GM19324 (cell line): ENCODE data around the gene WDR62.
A peak's percentile ranks its signal among the peaks of the same experiment; 100 is the strongest.

Experiments used
- ATAC-seq: cut with Tn5 transposase; IDR thresholded peaks from one replicate; pipeline ENCODE4 v1.9.1; 2021; ENCODE audit warnings: mild to moderate bottlenecking, moderate library complexity; ENCODE audit not compliant: unreplicated experiment, low FRiP score

WDR62 gene

GRCh38 chr19:36139120-36139472 lies 84.4 kb downstream of the WDR62 start:
- ATAC-seq: no peak

DNA sequence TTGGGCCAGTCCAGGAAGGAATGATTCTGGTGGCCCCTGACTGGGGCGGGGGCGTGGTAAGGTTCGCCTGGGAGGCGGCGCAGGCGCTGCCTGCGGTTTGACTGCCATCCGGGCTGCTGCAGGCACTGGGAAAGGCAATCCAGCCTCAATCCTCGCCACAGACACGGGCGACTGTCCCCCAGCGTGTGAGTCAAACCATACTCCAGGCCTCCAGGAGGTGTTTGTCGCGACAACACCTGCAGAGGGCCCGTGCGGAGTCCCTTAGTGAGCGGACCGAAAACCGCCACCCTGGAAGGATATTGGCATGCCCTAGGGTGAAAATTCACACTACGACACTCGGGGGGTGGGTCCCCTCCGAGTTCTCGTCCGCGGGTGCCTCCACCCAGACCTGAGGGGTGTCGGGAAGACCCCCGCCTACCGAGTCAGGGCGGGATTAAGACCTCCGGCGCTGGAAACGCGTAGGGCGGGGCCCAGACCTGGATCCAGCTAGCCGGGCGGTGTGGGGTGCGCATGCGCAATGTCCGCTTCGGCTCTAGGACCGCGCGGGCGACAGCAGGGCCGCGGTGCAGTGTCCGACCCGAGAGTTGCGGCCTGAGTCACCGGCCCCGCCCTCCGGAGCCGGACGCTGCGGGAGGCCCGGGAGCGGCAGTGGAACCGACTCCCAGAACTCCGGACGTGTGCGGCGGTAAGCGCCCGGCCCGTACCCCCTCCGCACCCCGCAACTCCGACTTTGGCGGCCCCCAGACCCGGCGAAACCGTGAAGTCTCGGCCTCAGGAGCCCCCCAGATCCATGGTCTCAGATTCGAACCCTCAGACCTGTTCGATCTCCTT lies 85.0 kb downstream of the WDR62 start, which contains the start of gene CAPNS1:
Gene CAPNS1 (plus strand): TSS at position 594 of the 831 bp plus-strand sequence. CDS start 946 bp downstream, outside the sequence.
- ATAC-seq: peak; percentile 85

- ATAC-seq: no peak
Measured at GRCh38 chr19:36140304-36141038, 85.8 kb downstream of the WDR62 start.

DNA sequence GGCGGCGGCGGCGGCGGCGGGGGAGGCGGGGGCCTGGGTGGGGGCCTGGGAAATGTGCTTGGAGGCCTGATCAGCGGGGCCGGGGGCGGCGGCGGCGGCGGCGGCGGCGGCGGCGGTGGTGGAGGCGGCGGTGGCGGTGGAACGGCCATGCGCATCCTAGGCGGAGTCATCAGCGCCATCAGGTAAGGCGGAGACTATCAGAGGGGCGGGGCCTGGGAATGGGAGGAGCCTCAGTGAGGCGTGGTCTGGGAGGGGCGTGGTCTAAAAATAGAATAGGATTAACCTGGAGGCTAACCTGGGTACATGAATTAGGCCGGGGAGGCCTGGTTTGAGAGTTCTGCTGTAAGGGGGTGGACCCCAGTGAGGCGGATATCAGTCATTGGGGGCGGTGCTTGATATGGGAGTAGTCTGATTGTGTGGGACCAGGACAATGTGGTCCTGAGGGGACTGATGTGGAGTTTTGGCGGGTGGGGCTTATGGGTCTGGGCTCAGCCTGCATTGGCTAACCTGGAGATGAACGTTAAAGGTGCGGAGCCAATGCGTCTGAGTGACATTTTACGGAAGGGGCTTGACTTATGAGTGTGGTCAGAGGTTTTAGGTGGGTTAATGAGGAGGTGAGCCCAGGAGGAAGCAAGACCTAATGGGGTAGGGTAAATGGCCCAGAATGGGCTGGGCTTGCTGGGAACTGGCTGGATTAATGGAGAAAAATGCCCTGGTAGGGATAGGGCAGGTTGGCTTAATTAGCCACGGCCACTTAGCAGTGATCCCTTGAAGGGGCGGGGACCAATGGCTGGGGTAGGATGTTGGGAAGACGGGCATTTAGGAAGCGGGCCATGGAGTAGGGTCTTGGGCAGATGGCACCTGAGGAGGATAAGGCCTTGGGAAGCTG lies 86.6 kb downstream of the WDR62 start:
- peak; percentile 34 for ATAC-seq

GRCh38 chr19:36142046-36142445 lies 87.3 kb downstream of the WDR62 start:
- no peak for ATAC-seq

- no peak for ATAC-seq
Measured at GRCh38 chr19:36142496-36142895, 87.8 kb downstream of the WDR62 start.

DNA sequence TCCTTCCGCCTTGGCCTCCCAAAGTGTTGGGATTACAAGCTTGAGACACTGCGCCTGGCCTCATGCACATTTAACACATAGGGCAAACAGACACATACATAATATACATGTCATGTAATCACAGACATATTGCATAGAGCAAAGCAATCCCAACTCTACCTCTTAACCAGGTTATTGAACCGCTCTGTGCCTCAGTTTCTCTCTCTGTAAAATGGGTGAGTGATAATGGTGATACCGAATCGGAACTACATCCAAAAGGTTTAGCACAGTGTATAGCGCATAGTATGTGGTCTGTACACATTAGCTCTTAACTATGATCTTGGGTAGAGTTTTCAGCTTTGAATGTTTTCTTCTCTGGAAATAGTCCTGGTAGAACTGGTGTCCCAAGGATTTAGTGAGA lies 89.9 kb downstream of the WDR62 start:
- ATAC-seq: no peak

GRCh38 chr19:36149673-36150406 lies 95.1 kb downstream of the WDR62 start:
- no peak for ATAC-seq

DNA sequence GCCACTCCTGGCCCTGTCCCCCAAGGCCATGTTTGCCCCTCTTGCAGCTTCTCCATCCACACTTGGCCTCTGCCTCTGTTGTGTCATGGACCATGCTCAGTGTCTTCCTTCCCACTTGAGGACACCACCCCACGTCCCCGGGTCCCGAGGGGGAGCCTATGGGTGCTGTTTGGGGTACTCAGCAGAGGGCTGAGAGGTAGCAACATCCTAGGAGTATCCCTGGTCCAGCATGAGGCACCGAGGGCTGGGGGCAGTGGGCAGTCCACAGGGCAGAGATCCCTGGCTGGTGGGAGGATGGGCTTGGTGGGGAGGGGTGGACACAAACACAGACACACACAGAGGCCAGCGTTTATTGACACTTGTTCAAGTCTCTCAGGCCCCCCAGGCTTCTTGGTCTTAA lies 95.9 kb downstream of the WDR62 start:
- no peak for ATAC-seq

- ATAC-seq: no peak
Measured at GRCh38 chr19:36151144-36152018, 96.7 kb downstream of the WDR62 start.

GRCh38 chr19:36152019-36152351 lies 97.3 kb downstream of the WDR62 start:
- no peak for ATAC-seq

DNA sequence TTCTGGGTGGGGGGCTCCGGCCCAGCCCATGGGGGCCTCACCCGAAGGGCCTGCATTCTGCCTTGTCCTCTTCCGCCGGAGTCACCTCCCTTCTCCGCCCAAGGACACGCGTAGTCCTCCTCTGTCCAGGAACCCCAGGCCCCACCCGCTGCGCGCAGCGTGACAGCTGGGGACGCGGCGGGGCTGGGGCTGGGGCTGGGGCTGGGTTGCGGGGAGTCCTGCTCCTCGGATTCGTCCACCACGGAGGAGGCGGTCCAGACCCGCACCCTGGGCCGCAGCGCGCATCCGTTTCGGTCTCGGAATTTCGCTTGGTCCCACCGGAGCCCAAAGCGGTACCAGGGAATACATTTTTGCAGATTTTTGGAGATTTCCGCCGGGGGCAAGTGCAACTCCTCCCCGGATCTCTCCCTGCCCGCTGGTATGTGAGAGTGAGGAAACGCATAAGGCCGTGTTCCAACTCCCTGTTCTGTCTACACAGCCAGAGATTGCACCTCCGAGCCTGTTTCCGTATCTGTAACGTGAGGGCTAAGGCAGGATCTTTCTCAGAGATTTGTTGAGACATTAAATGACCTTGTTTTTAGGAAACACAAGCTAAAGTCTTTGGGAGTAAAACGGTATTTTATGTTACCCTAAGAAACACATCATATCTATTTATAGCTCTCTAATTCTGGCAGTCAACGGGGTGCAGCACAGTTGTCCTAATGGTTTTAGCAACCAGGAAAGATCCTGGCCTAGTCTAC lies 97.8 kb downstream of the WDR62 start, which contains the start of gene COX7A1:
Gene COX7A1 (minus strand): TSS at position 96 of the 740 bp plus-strand sequence. CDS start 40 bp downstream, at position 56.
- ATAC-seq: no peak

- no peak for ATAC-seq
Measured at GRCh38 chr19:36153126-36153525, 98.4 kb downstream of the WDR62 start.
